ENCODE data around the gene MAFB. TPM values are rescaled to one million over a fixed set of nuclear protein-coding genes. Genes with fewer than 3 reads are reported as not detected.

The MAFB gene
- total RNA-seq, 1 experiment from 2014 or later = 0.85 TPM

GRCh38 chr20:40657526-40657925, 31.5 kb downstream of the MAFB start:
- no peak overlapping the region for H3K4ac ChIP-seq (ENCODE audit: low read depth, low read length)
- Mint-ChIP-seq H3K27ac (no peak overlapping the region), H3K27me3 (ENCODE audit: low read depth) (peaks cover 6% of the 10 kb centered on the region), H3K9me3 (no peaks in the 10 kb centered on the region), H3K36me3 (ENCODE audit: insufficient read depth in 1 of 3, low read depth in 3 of 3) (no peaks in the 10 kb centered on the region; a peak in 1 of 7 replicates), H3K4me1 (peaks cover 4% of the 10 kb centered on the region in 2 experiments; a peak in 3 of 4 replicates), H3K4me3 (no peak overlapping the region)
- no peak overlapping the region for H2BK120ac ChIP-seq (ENCODE audit: low read depth, low read length, poor library complexity, severe bottlenecking)
- H4K8ac ChIP-seq (replicated peaks; ENCODE audit: insufficient read length, low read depth, low read length) = no peak overlapping the region
- no peak overlapping the region for H3K23ac ChIP-seq (ENCODE audit: insufficient read length, low read depth, low read length)
- TF ChIP-seq CTCF (conservative IDR thresholded peaks at IDR 0.05) = no peak
- WGBS (ENCODE audit: extremely low coverage, insufficient read length, low lambda C conversion rate) = no CpG with 5 or more reads among the region's 4 CpGs
- H3K79me2 ChIP-seq (ENCODE audit: insufficient read depth, low read length) = no peaks in the 10 kb centered on the region
- H3K79me1 ChIP-seq (ENCODE audit: insufficient read depth, low read depth, low read length, poor library complexity, severe bottlenecking) = no peaks in the 10 kb centered on the region
- no peaks in the 10 kb centered on the region for H4K20me1 ChIP-seq (ENCODE audit: control insufficient read depth, insufficient read depth, insufficient read length)
- no peak overlapping the region for H2AK5ac ChIP-seq (ENCODE audit: insufficient read length, low read length)
- peaks cover 3% of the 10 kb centered on the region; the same call in 1 of the 2 replicates for H3K4me1 ChIP-seq (ENCODE audit: insufficient read depth, low read length)
- no peak overlapping the region for H4K5ac ChIP-seq (ENCODE audit: insufficient read length, low read depth, low read length)
- H3K9ac ChIP-seq (ENCODE audit: extremely low read depth, insufficient read length, low read length) = no peak overlapping the region
- no peak overlapping the region for H3T11ph ChIP-seq (ENCODE audit: low read length)
- H2BK15ac ChIP-seq (ENCODE audit: low read depth, low read length) = no peak overlapping the region
- H4K91ac ChIP-seq (ENCODE audit: insufficient read length, low read depth, low read length) = no peak overlapping the region
- no peaks in the 10 kb centered on the region for H3K9me3 ChIP-seq (ENCODE audit: control insufficient read depth, low read depth, low read length)
- no peak overlapping the region for H2BK20ac ChIP-seq (ENCODE audit: low read depth, low read length, poor library complexity, severe bottlenecking)
- H3K56ac ChIP-seq (ENCODE audit: insufficient read length, low read depth, low read length) = no peak overlapping the region
- no peak overlapping the region for H3K27ac ChIP-seq (ENCODE audit: insufficient read length, low read depth, low read length)
- H2AFZ ChIP-seq (ENCODE audit: low read length) = no peak overlapping the region
- no peak overlapping the region; the same call in 1 of the 2 replicates for H3K14ac ChIP-seq (ENCODE audit: insufficient read depth, low read length)
- no peak overlapping the region for H3K4me2 ChIP-seq (ENCODE audit: insufficient read depth, insufficient read length, low read length)
- H3K23me2 ChIP-seq (ENCODE audit: insufficient read length, low read depth, low read length, poor library complexity, severe bottlenecking) = no peaks in the 10 kb centered on the region
- no peak overlapping the region for H3K18ac ChIP-seq (ENCODE audit: insufficient read length, low read depth, low read length)
- no peak overlapping the region for H2BK12ac ChIP-seq (ENCODE audit: insufficient read length, low read depth, low read length)
- no peak for DNase-seq
- no peaks in the 10 kb centered on the region for H3K27me3 ChIP-seq (ENCODE audit: insufficient read depth, low read length)
- H2BK5ac ChIP-seq (ENCODE audit: insufficient read length, low read length) = no peak overlapping the region
